ENCODE measurements around the gene CREB5.

- TF ChIP-seq CTCF (IDR thresholded peaks at IDR 0.05) (no peak), POLR2A (IDR thresholded peaks at IDR 0.05) (no peak), EP300 (IDR thresholded peaks at IDR 0.05) (no peak)
Observed at GRCh38 chr7:28419716-28420115, 7.4 kb downstream of the CREB5 start.

All from ovary (tissue), 3 donors.